GM18499 (cell line): ENCODE results near the gene PARD3.
"Not testable (repeated sequence)": the region's sequence is repeated elsewhere in the genome, so short reads cannot be mapped to it uniquely, and the experiment has no call there.

ENCODE experiments used
- ATAC-seq: cut with Tn5 transposase; IDR thresholded peaks from one replicate; pipeline ENCODE4 v1.9.1; 2021; ENCODE audit warnings: moderate number of reproducible peaks; ENCODE audit not compliant: insufficient read depth, unreplicated experiment

The PARD3 gene

GRCh38 chr10:34771106-34771505 lies 44.0 kb downstream of the PARD3 start:
- ATAC-seq = no peak

- no peak for ATAC-seq
Observed at GRCh38 chr10:34769899-34770298, 45.2 kb downstream of the PARD3 start.

- no peak for ATAC-seq
Observed at GRCh38 chr10:34768972-34769330, 46.1 kb downstream of the PARD3 start.

- no peak for ATAC-seq
Observed at GRCh38 chr10:34768261-34768971, 46.7 kb downstream of the PARD3 start.

- no peak for ATAC-seq
Observed at GRCh38 chr10:34766811-34767494, 48.1 kb downstream of the PARD3 start.

GRCh38 chr10:34766266-34766600 lies 48.9 kb downstream of the PARD3 start:
- ATAC-seq = no peak

- no peak for ATAC-seq
Observed at GRCh38 chr10:34764472-34764946, 50.6 kb downstream of the PARD3 start.

- ATAC-seq = no peak
Observed at GRCh38 chr10:34762603-34763299, 52.3 kb downstream of the PARD3 start.

GRCh38 chr10:34762156-34762555 lies 52.9 kb downstream of the PARD3 start:
- ATAC-seq = no peak

GRCh38 chr10:34761453-34761852 lies 53.6 kb downstream of the PARD3 start:
- no peak for ATAC-seq

GRCh38 chr10:34760606-34761005 lies 54.5 kb downstream of the PARD3 start:
- no peak for ATAC-seq

GRCh38 chr10:34759837-34760215 lies 55.3 kb downstream of the PARD3 start:
- no peak for ATAC-seq

- ATAC-seq = no peak
Observed at GRCh38 chr10:34759161-34759836, 55.8 kb downstream of the PARD3 start.

- ATAC-seq = no peak
Observed at GRCh38 chr10:34758447-34758996, 56.6 kb downstream of the PARD3 start.

- no peak for ATAC-seq
Observed at GRCh38 chr10:34757933-34758332, 57.2 kb downstream of the PARD3 start.

GRCh38 chr10:34757181-34757580 lies 57.9 kb downstream of the PARD3 start:
- not testable (repeated sequence) for ATAC-seq

GRCh38 chr10:34756584-34756983 lies 58.5 kb downstream of the PARD3 start:
- ATAC-seq = no peak

- no peak for ATAC-seq
Observed at GRCh38 chr10:34753014-34753757, 61.9 kb downstream of the PARD3 start.

GRCh38 chr10:34751272-34751671 lies 63.8 kb downstream of the PARD3 start:
- ATAC-seq = no peak

GRCh38 chr10:34750795-34751194 lies 64.3 kb downstream of the PARD3 start:
- not testable (repeated sequence) for ATAC-seq
